Activated T-cell treated with anti-CD3 and anti-CD28 coated beads, Interleukin-2, amount 50 U/mL, for 4 hours (primary cell): ENCODE results near the gene ZW10. TPM values are rescaled to one million over a fixed set of nuclear protein-coding genes. Genes with fewer than 3 reads are reported as not detected.
"Not testable (repeated sequence)": the region's sequence is repeated elsewhere in the genome, so short reads cannot be mapped to it uniquely, and the experiment has no call there.

Experiments used
- ATAC-seq, 2 donors: fragments of 200-7000 bp; cut with Tn5 transposase; one replicate each; pipeline ENCODE4 v1.10.0; 2021
- DNase-seq: peaks from one replicate; pipeline ENCODE4 v3.0.0-alpha.2; 2020
- H3K27me3 Mint-ChIP-seq: one replicate; pipeline ENCODE4 v1.8.0; 2021; ENCODE audit warnings: low read depth, mixed read lengths
- H3K36me3 Mint-ChIP-seq: one replicate; pipeline ENCODE4 v1.8.0; 2022; ENCODE audit warnings: mixed read lengths; ENCODE audit not compliant: insufficient read depth
- H3K4me1 Mint-ChIP-seq: one replicate; pipeline ENCODE4 v1.8.0; 2021; ENCODE audit warnings: low read depth, mixed read lengths
- H3K4me3 Mint-ChIP-seq: one replicate; pipeline ENCODE4 v1.8.0; 2021; ENCODE audit warnings: mild to moderate bottlenecking, moderate library complexity, mixed read lengths
- H3K9me3 Mint-ChIP-seq: one replicate; pipeline ENCODE4 v1.8.0; 2021; ENCODE audit warnings: mixed read lengths
- total RNA-seq, 3 donors: library from RNA; stranded (reverse); gene quantifications; one replicate each; pipeline ENCODE4 v1.2.1, GENCODE V29; 2021

ZW10 gene
- total RNA-seq, 3 donors from 2014 or later = 19.8 to 20.6 (median 20.1) TPM

- Mint-ChIP-seq H3K27me3 (no peaks in the 10 kb centered on the region), H3K4me3 (no peak overlapping the region), H3K36me3 (peaks cover 9% of the 10 kb centered on the region), H3K4me1 (no peaks in the 10 kb centered on the region), H3K9me3 (no peaks in the 10 kb centered on the region)
- no peak for DNase-seq
- ATAC-seq = no peak
Observed at GRCh38 chr11:113725913-113726312, 47.6 kb downstream of the ZW10 start.

GRCh38 chr11:113725407-113725806 lies 48.1 kb downstream of the ZW10 start:
- Mint-ChIP-seq H3K4me1 (no peaks in the 10 kb centered on the region), H3K9me3 (no peaks in the 10 kb centered on the region), H3K4me3 (no peak overlapping the region), H3K36me3 (peaks cover 9% of the 10 kb centered on the region), H3K27me3 (no peaks in the 10 kb centered on the region)
- ATAC-seq (no peak), DNase-seq (no peak)

- Mint-ChIP-seq H3K36me3 (peaks cover 9% of the 10 kb centered on the region), H3K9me3 (no peaks in the 10 kb centered on the region), H3K4me1 (no peaks in the 10 kb centered on the region), H3K27me3 (no peaks in the 10 kb centered on the region), H3K4me3 (no peak overlapping the region)
- ATAC-seq (no peak), DNase-seq (no peak)
Observed at GRCh38 chr11:113724778-113725177, 48.7 kb downstream of the ZW10 start.

GRCh38 chr11:113723787-113724186 lies 49.7 kb downstream of the ZW10 start:
- Mint-ChIP-seq H3K4me3 (no peak overlapping the region), H3K36me3 (peaks cover 15% of the 10 kb centered on the region), H3K27me3 (no peaks in the 10 kb centered on the region), H3K9me3 (no peaks in the 10 kb centered on the region), H3K4me1 (no peaks in the 10 kb centered on the region)
- ATAC-seq (no peak), DNase-seq (no peak)

- Mint-ChIP-seq H3K27me3 (no peaks in the 10 kb centered on the region), H3K4me3 (no peak overlapping the region), H3K4me1 (no peaks in the 10 kb centered on the region), H3K36me3 (peaks cover 15% of the 10 kb centered on the region), H3K9me3 (no peaks in the 10 kb centered on the region)
- no peak for DNase-seq
- ATAC-seq = no peak
Observed at GRCh38 chr11:113722934-113723333, 50.6 kb downstream of the ZW10 start.

GRCh38 chr11:113722221-113722620 lies 51.3 kb downstream of the ZW10 start:
- H3K4me3 Mint-ChIP-seq = no peak overlapping the region

GRCh38 chr11:113721462-113722066 lies 51.9 kb downstream of the ZW10 start:
- Mint-ChIP-seq H3K4me1 (no peaks in the 10 kb centered on the region), H3K9me3 (no peaks in the 10 kb centered on the region), H3K36me3 (peaks cover 17% of the 10 kb centered on the region), H3K4me3 (no peak overlapping the region), H3K27me3 (no peaks in the 10 kb centered on the region)
- ATAC-seq (no peak), DNase-seq (no peak)

More at GRCh38 chr11:113722221-113722620, 51.3 kb downstream of the ZW10 start:
- DNase-seq (no peak), ATAC-seq (no peak)
- H3K27me3 Mint-ChIP-seq = no peaks in the 10 kb centered on the region
- H3K9me3 Mint-ChIP-seq = no peaks in the 10 kb centered on the region
- H3K4me1 Mint-ChIP-seq = no peaks in the 10 kb centered on the region
- H3K36me3 Mint-ChIP-seq = peaks cover 15% of the 10 kb centered on the region

GRCh38 chr11:113720478-113720877 lies 53.0 kb downstream of the ZW10 start:
- H3K4me3 Mint-ChIP-seq, DNase-seq, H3K4me1 Mint-ChIP-seq, H3K27me3 Mint-ChIP-seq, ATAC-seq, H3K9me3 Mint-ChIP-seq: not testable (repeated sequence)
- peaks cover 20% of the 10 kb centered on the region for H3K36me3 Mint-ChIP-seq

GRCh38 chr11:113715882-113716625 lies 57.4 kb downstream of the ZW10 start:
- peaks cover 21% of the 10 kb centered on the region for H3K36me3 Mint-ChIP-seq
- H3K4me1 Mint-ChIP-seq = no peaks in the 10 kb centered on the region
- no peak for DNase-seq
- H3K27me3 Mint-ChIP-seq = no peaks in the 10 kb centered on the region
- ATAC-seq = no peak
- H3K4me3 Mint-ChIP-seq = no peak overlapping the region
- H3K9me3 Mint-ChIP-seq = peaks cover 10% of the 10 kb centered on the region

GRCh38 chr11:113715273-113715672 lies 58.2 kb downstream of the ZW10 start:
- H3K4me3 Mint-ChIP-seq = no peak overlapping the region
- no peaks in the 10 kb centered on the region for H3K27me3 Mint-ChIP-seq
- no peaks in the 10 kb centered on the region for H3K4me1 Mint-ChIP-seq
- H3K9me3 Mint-ChIP-seq = peaks cover 10% of the 10 kb centered on the region
- H3K36me3 Mint-ChIP-seq = peaks cover 21% of the 10 kb centered on the region
- no peak for ATAC-seq
- no peak for DNase-seq

GRCh38 chr11:113710989-113711388 lies 62.5 kb downstream of the ZW10 start:
- Mint-ChIP-seq H3K36me3 (peaks cover 24% of the 10 kb centered on the region), H3K4me1 (no peaks in the 10 kb centered on the region), H3K9me3 (peaks cover 27% of the 10 kb centered on the region), H3K4me3 (no peak overlapping the region), H3K27me3 (no peaks in the 10 kb centered on the region)
- DNase-seq (no peak), ATAC-seq (no peak)

- no peaks in the 10 kb centered on the region for H3K4me1 Mint-ChIP-seq
- ATAC-seq (no peak), DNase-seq (no peak)
- H3K9me3 Mint-ChIP-seq = peaks cover 17% of the 10 kb centered on the region
- H3K27me3 Mint-ChIP-seq = no peaks in the 10 kb centered on the region
- H3K36me3 Mint-ChIP-seq = peaks cover 17% of the 10 kb centered on the region
- no peak within 1 kb of the TSS for H3K4me3 Mint-ChIP-seq
Observed at GRCh38 chr11:113705871-113706655, 67.4 kb downstream of the ZW10 start, which contains the start of gene TMPRSS5. TMPRSS5 (minus strand) TSS chr11:113706308; CDS start chr11:113706224, 84 bp downstream.

GRCh38 chr11:113703551-113703950 lies 69.9 kb downstream of the ZW10 start:
- not testable (repeated sequence) for H3K9me3 Mint-ChIP-seq, H3K4me1 Mint-ChIP-seq, H3K4me3 Mint-ChIP-seq, DNase-seq, ATAC-seq, H3K27me3 Mint-ChIP-seq, H3K36me3 Mint-ChIP-seq

- Mint-ChIP-seq H3K4me1 (no peaks in the 10 kb centered on the region), H3K27me3 (no peaks in the 10 kb centered on the region), H3K4me3 (no peak overlapping the region), H3K9me3 (no peaks in the 10 kb centered on the region), H3K36me3 (peaks cover 2% of the 10 kb centered on the region)
- ATAC-seq (no peak), DNase-seq (no peak)
Observed at GRCh38 chr11:113701491-113701890, 72.0 kb downstream of the ZW10 start.
